Osteoblast (primary cell): ENCODE data around the gene TENT5C. TPM values are rescaled to one million over a fixed set of nuclear protein-coding genes. Genes with fewer than 3 reads are reported as not detected.

ENCODE experiments used
- DNase-seq: peaks from one replicate; pipeline ENCODE4 v3.0.0; 2011; ENCODE audit warnings: low spot score, mixed read lengths; ENCODE audit not compliant: insufficient read length; ENCODE audit errors: missing footprints
- H2AFZ ChIP-seq: 2 replicates; pipeline ENCODE4 v1.6.0; 2011; ENCODE audit warnings: mild to moderate bottlenecking, low read length
- H3K27ac ChIP-seq: 2 replicates; pipeline ENCODE4 v1.5.1; 2011; ENCODE audit warnings: mild to moderate bottlenecking, low read depth, low read length, moderate library complexity
- H3K27me3 ChIP-seq: 2 replicates; pipeline ENCODE4 v1.6.0; 2012; ENCODE audit warnings: mild to moderate bottlenecking, control low read depth, inconsistent platforms, low read length, moderate library complexity; ENCODE audit not compliant: insufficient read depth
- H3K36me3 ChIP-seq: 2 replicates; pipeline ENCODE4 v1.5.1; 2011; ENCODE audit warnings: mild to moderate bottlenecking, low read length, control low read depth, moderate library complexity; ENCODE audit not compliant: insufficient read depth
- H3K4me1 ChIP-seq: 2 replicates; pipeline ENCODE4 v1.5.1; 2011; ENCODE audit warnings: mild to moderate bottlenecking, low read length, control low read depth, moderate library complexity; ENCODE audit not compliant: insufficient read depth
- H3K4me2 ChIP-seq: 2 replicates; pipeline ENCODE4 v1.6.0; 2011; ENCODE audit warnings: mild to moderate bottlenecking, low read length; ENCODE audit not compliant: insufficient read depth
- H3K4me3 ChIP-seq: fragments of 200-600 bp; sonication (generic); 3 replicates; pipeline ENCODE4 v1.5.1; 2012; ENCODE audit warnings: mild to moderate bottlenecking, low read length, inconsistent platforms; ENCODE audit not compliant: insufficient read depth
- H3K79me2 ChIP-seq: 2 replicates; pipeline ENCODE4 v1.6.0; 2012; ENCODE audit warnings: mild to moderate bottlenecking, low read length, control low read depth, inconsistent platforms; ENCODE audit not compliant: insufficient read depth
- H3K9me3 ChIP-seq: 2 replicates; pipeline ENCODE4 v1.5.1; 2011; ENCODE audit warnings: low read depth, low read length, control low read depth
- H4K20me1 ChIP-seq: 2 replicates; pipeline ENCODE4 v1.6.0; 2012; ENCODE audit warnings: mild to moderate bottlenecking, low read length, control low read depth; ENCODE audit not compliant: insufficient read depth
- total RNA-seq: library from RNA; depleted of rRNA; stranded (reverse); fragments of >200 nt; gene quantifications from 2 replicates; pipeline ENCODE4 v1.2.3, GENCODE V29; 2012
- TF ChIP-seq, protein P1 (sequence below): IDR thresholded peaks from 2 replicates; pipeline ENCODE4 v1.5.1; 2011; ENCODE audit warnings: mild to moderate bottlenecking, low read depth, low read length, moderate library complexity; ENCODE audit errors: extremely low read depth

The TENT5C gene
- total RNA-seq, 1 donor = 0.36 TPM

DNA sequence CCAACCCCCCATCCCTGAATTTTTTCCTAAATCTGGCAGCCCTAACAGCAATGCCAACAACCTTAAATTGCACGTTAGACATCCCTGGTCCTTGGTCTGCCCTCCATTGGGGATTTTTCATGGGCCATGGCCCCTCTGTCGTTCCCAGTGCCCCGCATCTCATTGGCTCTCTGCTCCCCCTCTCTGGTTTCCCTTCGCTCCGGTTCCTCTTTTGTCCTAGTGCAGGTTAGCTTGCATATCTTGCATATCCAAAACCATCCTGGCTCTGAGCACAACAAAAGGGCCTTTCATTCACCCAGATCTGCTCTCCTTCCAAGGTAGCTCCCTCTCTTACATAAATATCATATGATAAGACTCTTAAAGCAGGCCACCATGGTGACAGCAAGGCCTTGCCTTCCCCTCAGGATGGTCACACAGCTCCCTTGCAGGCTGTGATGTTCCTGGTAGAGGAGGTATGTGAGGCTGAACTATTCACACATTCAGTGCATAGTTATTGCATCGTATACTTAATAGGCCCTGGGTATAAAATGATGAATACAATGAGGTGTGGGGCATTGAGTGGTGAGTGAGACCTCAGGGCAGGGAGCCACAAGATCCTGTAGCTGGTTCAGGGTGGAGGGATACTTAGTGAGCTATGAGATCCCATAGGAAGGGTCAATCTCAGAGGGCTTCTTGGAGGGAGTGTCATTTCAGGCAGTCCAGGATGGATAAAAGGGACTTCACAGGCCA, 45.2 kb downstream of the TENT5C start:
- H3K4me3 ChIP-seq = no peak overlapping the region
- no peak overlapping the region for H3K27ac ChIP-seq
- H2AFZ ChIP-seq = no peak overlapping the region
- peaks cover 9% of the 10 kb centered on the region for H3K27me3 ChIP-seq
- no peak for DNase-seq
- H3K9me3 ChIP-seq = no peaks in the 10 kb centered on the region
- no peaks in the 10 kb centered on the region for H3K79me2 ChIP-seq
- H4K20me1 ChIP-seq = no peaks in the 10 kb centered on the region
- H3K36me3 ChIP-seq = no peaks in the 10 kb centered on the region
- TF ChIP-seq, protein P1, sequence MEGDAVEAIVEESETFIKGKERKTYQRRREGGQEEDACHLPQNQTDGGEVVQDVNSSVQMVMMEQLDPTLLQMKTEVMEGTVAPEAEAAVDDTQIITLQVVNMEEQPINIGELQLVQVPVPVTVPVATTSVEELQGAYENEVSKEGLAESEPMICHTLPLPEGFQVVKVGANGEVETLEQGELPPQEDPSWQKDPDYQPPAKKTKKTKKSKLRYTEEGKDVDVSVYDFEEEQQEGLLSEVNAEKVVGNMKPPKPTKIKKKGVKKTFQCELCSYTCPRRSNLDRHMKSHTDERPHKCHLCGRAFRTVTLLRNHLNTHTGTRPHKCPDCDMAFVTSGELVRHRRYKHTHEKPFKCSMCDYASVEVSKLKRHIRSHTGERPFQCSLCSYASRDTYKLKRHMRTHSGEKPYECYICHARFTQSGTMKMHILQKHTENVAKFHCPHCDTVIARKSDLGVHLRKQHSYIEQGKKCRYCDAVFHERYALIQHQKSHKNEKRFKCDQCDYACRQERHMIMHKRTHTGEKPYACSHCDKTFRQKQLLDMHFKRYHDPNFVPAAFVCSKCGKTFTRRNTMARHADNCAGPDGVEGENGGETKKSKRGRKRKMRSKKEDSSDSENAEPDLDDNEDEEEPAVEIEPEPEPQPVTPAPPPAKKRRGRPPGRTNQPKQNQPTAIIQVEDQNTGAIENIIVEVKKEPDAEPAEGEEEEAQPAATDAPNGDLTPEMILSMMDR = no peak
- no peaks in the 10 kb centered on the region for H3K4me1 ChIP-seq
- no peak overlapping the region for H3K4me2 ChIP-seq

GRCh38 chr1:117651616-117652015, 45.8 kb downstream of the TENT5C start:
- Histone ChIP-seq H3K4me2 (no peak overlapping the region), H3K79me2 (no peaks in the 10 kb centered on the region), H3K4me1 (peaks cover under 1% of the 10 kb centered on the region), H4K20me1 (no peaks in the 10 kb centered on the region), H3K27me3 (peaks cover 12% of the 10 kb centered on the region), H3K36me3 (no peaks in the 10 kb centered on the region), H2AFZ (no peak overlapping the region), H3K27ac (no peak overlapping the region), H3K4me3 (no peak overlapping the region), H3K9me3 (no peaks in the 10 kb centered on the region)
- no peak for DNase-seq
- TF ChIP-seq, protein P1 = no peak

DNA sequence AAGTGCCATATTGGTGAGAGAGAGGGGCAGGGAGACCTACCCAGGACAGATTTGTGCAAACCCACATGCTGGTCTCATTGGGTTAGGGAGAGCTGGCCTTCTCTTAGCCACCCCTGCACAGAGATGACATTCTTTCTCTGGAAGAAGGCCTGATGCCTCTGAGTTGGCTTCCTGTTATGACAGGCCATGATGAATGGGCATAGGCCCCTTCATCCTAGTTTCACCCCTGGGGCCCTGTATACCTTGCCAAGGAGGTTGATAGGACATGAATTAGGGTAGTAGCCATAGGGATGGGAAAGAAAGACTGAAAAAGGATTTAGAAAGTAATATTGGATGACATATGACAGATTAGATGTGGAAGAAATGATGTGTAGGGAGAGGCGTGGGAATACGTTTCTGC, 46.6 kb downstream of the TENT5C start:
- H3K4me3 ChIP-seq = no peak overlapping the region
- H3K79me2 ChIP-seq = no peaks in the 10 kb centered on the region
- no peak overlapping the region for H3K27ac ChIP-seq
- DNase-seq = no peak
- peaks cover 9% of the 10 kb centered on the region for H3K4me1 ChIP-seq
- H3K9me3 ChIP-seq = no peaks in the 10 kb centered on the region
- no peak overlapping the region for H2AFZ ChIP-seq
- H3K27me3 ChIP-seq = peaks cover 9% of the 10 kb centered on the region
- no peak overlapping the region for H3K4me2 ChIP-seq
- no peaks in the 10 kb centered on the region for H3K36me3 ChIP-seq
- TF ChIP-seq, protein P1 = no peak
- no peaks in the 10 kb centered on the region for H4K20me1 ChIP-seq

- Histone ChIP-seq H3K79me2 (no peaks in the 10 kb centered on the region), H3K4me3 (no peak overlapping the region), H3K36me3 (no peaks in the 10 kb centered on the region), H3K4me1 (peaks cover 9% of the 10 kb centered on the region), H3K9me3 (no peaks in the 10 kb centered on the region), H3K27me3 (peaks cover 10% of the 10 kb centered on the region), H4K20me1 (no peaks in the 10 kb centered on the region), H3K4me2 (no peak overlapping the region), H3K27ac (no peak overlapping the region), H2AFZ (no peak overlapping the region)
- DNase-seq = no peak
- TF ChIP-seq, protein P1 = no peak
These were observed 47.3 kb downstream of the TENT5C start for GRCh38 chr1:117653195-117653594.
